DND-41 (cell line): ENCODE data around the gene SSR3.

Source experiments
- EZH2 ChIP-seq: IDR thresholded peaks from 3 replicates; pipeline ENCODE4 v1.6.1; 2012; ENCODE audit warnings: borderline replicate concordance, low read depth, mild to moderate bottlenecking, moderate library complexity, low read length, inconsistent platforms; ENCODE audit not compliant: severe bottlenecking
- TF ChIP-seq, protein P1 (sequence below): IDR thresholded peaks from 2 replicates; pipeline ENCODE4 v1.5.1; 2012; ENCODE audit warnings: borderline replicate concordance, low read length, moderate library complexity, mild to moderate bottlenecking; ENCODE audit not compliant: poor library complexity, severe bottlenecking; ENCODE audit errors: extremely low read depth

- TF ChIP-seq, protein P1, sequence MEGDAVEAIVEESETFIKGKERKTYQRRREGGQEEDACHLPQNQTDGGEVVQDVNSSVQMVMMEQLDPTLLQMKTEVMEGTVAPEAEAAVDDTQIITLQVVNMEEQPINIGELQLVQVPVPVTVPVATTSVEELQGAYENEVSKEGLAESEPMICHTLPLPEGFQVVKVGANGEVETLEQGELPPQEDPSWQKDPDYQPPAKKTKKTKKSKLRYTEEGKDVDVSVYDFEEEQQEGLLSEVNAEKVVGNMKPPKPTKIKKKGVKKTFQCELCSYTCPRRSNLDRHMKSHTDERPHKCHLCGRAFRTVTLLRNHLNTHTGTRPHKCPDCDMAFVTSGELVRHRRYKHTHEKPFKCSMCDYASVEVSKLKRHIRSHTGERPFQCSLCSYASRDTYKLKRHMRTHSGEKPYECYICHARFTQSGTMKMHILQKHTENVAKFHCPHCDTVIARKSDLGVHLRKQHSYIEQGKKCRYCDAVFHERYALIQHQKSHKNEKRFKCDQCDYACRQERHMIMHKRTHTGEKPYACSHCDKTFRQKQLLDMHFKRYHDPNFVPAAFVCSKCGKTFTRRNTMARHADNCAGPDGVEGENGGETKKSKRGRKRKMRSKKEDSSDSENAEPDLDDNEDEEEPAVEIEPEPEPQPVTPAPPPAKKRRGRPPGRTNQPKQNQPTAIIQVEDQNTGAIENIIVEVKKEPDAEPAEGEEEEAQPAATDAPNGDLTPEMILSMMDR: no peak
- no peak for TF ChIP-seq EZH2
These were observed 57.6 kb downstream of the SSR3 start for GRCh38 chr3:156497326-156497725.
